Vagina (tissue), 2 donors: ENCODE measurements around the gene PRKCG.

Source experiments
- CTCF ChIP-seq, 3 experiments: fragments of 450-650 bp in 2 of 3; fragments of 200-600 bp in 1 of 3; sonication (generic) in 1 of 3; IDR thresholded peaks; one replicate each; pipeline ENCODE4 v1.5.1; 2017 to 2019; ENCODE audit warnings: antibody characterized with exemption in 3 of 3, mild to moderate bottlenecking in 2 of 3, moderate library complexity in 2 of 3
- POLR2AphosphoS5 ChIP-seq, 2 donors: sonication (generic); formaldehyde crosslinking; IDR thresholded peaks; one replicate each; pipeline ENCODE4 v1.9.0; 2017; ENCODE audit warnings: antibody characterized with exemption in 2 of 2, mild to moderate bottlenecking in 2 of 2, low read depth in 1 of 2; ENCODE audit not compliant: insufficient read depth in 1 of 2

GRCh38 chr19:53897459-53897858 is 15.5 kb downstream of the PRKCG start:
- TF ChIP-seq CTCF (IDR thresholded peaks at IDR 0.05) (no peak), POLR2AphosphoS5 (IDR thresholded peaks at IDR 0.05; ENCODE audit: insufficient read depth in 1 of 2, low read depth in 1 of 2) (no peak)
